Stimulated activated effector memory CD8-positive, alpha-beta T cell treated with anti-CD3 and anti-CD28 coated beads, Interleukin-12 subunit alpha, Interleukin-12 subunit beta, amount 100 ng/mL, for 72 hours (primary cell): Measurements from ENCODE around the gene INSIG2.

Source experiments
- ATAC-seq: fragments of 150-1000 bp; cut with Tn5 transposase; 2 replicates; pipeline ENCODE4 v1.10.0; 2021
- DNase-seq, 2 donors: peaks; one replicate each; pipeline ENCODE4 v3.0.0; 2021 to 2022; ENCODE audit warnings: low spot score in 2 of 2
- H3K27ac Mint-ChIP-seq: one replicate; pipeline ENCODE4 v1.8.0; 2022; ENCODE audit warnings: mild to moderate bottlenecking, mixed read lengths
- H3K36me3 Mint-ChIP-seq: one replicate; pipeline ENCODE4 v1.8.0; 2022; ENCODE audit warnings: mild to moderate bottlenecking, mixed read lengths
- H3K4me1 Mint-ChIP-seq: one replicate; pipeline ENCODE4 v1.8.0; 2022; ENCODE audit warnings: mixed read lengths
- H3K4me3 Mint-ChIP-seq: one replicate; pipeline ENCODE4 v1.8.0; 2022; ENCODE audit warnings: mild to moderate bottlenecking, mixed read lengths
- H3K9me3 Mint-ChIP-seq: one replicate; pipeline ENCODE4 v1.8.0; 2022; ENCODE audit warnings: mixed read lengths

INSIG2 gene

GRCh38 chr2:118124288-118124891, 36.1 kb downstream of the INSIG2 start:
- Mint-ChIP-seq H3K4me1 (no peaks in the 10 kb centered on the region), H3K36me3 (peaks cover 4% of the 10 kb centered on the region), H3K27ac (no peak overlapping the region), H3K4me3 (no peak overlapping the region), H3K9me3 (no peaks in the 10 kb centered on the region)
- no peak for ATAC-seq
- DNase-seq: no peak

DNA sequence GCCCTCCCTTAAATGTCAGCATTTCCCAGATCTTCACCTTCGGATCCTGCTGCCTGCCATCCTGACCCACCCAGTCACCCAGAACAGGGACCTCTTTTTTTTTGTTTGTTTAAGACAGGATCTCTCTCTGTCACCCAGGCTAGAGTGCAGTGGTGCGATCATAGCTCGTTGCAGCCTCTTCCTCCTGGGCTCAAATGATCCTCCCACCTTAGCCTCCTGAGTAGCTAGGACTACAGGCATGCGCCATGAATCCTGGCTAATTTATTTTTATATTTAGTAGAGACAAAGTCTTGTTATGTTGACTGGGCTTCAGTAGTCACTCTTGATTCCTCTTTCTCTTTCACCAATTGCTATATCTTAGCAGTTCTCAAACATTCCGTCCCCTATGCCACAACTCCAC, 39.0 kb downstream of the INSIG2 start:
- H3K36me3 Mint-ChIP-seq: no peaks in the 10 kb centered on the region
- ATAC-seq: no peak
- peak in 1 of 2 donors; percentile 26 for DNase-seq
- peak overlapping the region; percentile 38 for H3K27ac Mint-ChIP-seq
- H3K4me1 Mint-ChIP-seq: no peaks in the 10 kb centered on the region
- no peaks in the 10 kb centered on the region for H3K9me3 Mint-ChIP-seq
- H3K4me3 Mint-ChIP-seq: no peak overlapping the region

- DNase-seq (peak in 1 of 2 donors; percentile 10), ATAC-seq (no peak)
- Mint-ChIP-seq H3K4me1 (no peaks in the 10 kb centered on the region), H3K4me3 (no peak overlapping the region), H3K9me3 (no peaks in the 10 kb centered on the region), H3K27ac (no peak overlapping the region), H3K36me3 (no peaks in the 10 kb centered on the region)
Observed at GRCh38 chr2:118128826-118129225, 40.6 kb downstream of the INSIG2 start.

GRCh38 chr2:118130385-118130784, 42.1 kb downstream of the INSIG2 start:
- H3K4me1 Mint-ChIP-seq: no peaks in the 10 kb centered on the region
- H3K4me3 Mint-ChIP-seq: no peak overlapping the region
- H3K27ac Mint-ChIP-seq: no peak overlapping the region
- ATAC-seq (no peak), DNase-seq (no peak)
- no peaks in the 10 kb centered on the region for H3K36me3 Mint-ChIP-seq
- no peaks in the 10 kb centered on the region for H3K9me3 Mint-ChIP-seq

GRCh38 chr2:118131771-118132170, 43.5 kb downstream of the INSIG2 start:
- DNase-seq (peak in 1 of 2 donors; percentile 12), ATAC-seq (no peak)
- H3K4me3 Mint-ChIP-seq: no peak overlapping the region
- H3K9me3 Mint-ChIP-seq: peaks cover 4% of the 10 kb centered on the region
- no peaks in the 10 kb centered on the region for H3K36me3 Mint-ChIP-seq
- no peak overlapping the region for H3K27ac Mint-ChIP-seq
- no peaks in the 10 kb centered on the region for H3K4me1 Mint-ChIP-seq

GRCh38 chr2:118133916-118134315, 45.6 kb downstream of the INSIG2 start:
- no peak overlapping the region for H3K4me3 Mint-ChIP-seq
- no peaks in the 10 kb centered on the region for H3K36me3 Mint-ChIP-seq
- no peak for DNase-seq
- ATAC-seq: peak; percentile 27
- H3K9me3 Mint-ChIP-seq: peaks cover 4% of the 10 kb centered on the region
- H3K27ac Mint-ChIP-seq: no peak overlapping the region
- no peaks in the 10 kb centered on the region for H3K4me1 Mint-ChIP-seq

- Mint-ChIP-seq H3K4me1 (no peaks in the 10 kb centered on the region), H3K4me3 (no peak overlapping the region), H3K36me3 (no peaks in the 10 kb centered on the region), H3K9me3 (peaks cover 4% of the 10 kb centered on the region), H3K27ac (no peak overlapping the region)
- peak in 1 of 2 donors; percentile 23 for DNase-seq
- ATAC-seq: no peak
Observed at GRCh38 chr2:118134650-118135049, 46.4 kb downstream of the INSIG2 start.

DNA sequence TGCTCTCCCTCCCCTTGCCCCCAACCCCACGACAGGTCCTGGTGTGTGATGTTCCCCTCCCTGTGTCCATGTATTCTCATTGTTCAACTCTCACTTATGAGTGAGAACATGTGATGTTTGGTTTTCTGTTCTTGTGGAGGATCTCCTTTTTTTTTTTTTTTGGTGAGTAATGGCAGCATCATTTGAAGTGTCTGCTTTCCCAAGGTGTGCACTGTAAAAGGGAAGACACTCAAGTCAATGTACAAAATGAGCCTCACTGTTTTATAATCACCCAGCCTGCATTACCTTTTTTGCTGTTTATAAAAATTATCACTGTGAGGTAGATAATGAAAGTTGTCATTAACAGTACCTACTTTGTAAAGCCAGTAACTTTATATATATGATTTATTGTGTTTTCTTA, 56.9 kb downstream of the INSIG2 start:
- no peaks in the 10 kb centered on the region for H3K36me3 Mint-ChIP-seq
- H3K4me1 Mint-ChIP-seq: no peaks in the 10 kb centered on the region
- H3K9me3 Mint-ChIP-seq: no peaks in the 10 kb centered on the region
- no peak overlapping the region for H3K4me3 Mint-ChIP-seq
- no peak overlapping the region for H3K27ac Mint-ChIP-seq
- DNase-seq: no peak
- no peak for ATAC-seq

DNA sequence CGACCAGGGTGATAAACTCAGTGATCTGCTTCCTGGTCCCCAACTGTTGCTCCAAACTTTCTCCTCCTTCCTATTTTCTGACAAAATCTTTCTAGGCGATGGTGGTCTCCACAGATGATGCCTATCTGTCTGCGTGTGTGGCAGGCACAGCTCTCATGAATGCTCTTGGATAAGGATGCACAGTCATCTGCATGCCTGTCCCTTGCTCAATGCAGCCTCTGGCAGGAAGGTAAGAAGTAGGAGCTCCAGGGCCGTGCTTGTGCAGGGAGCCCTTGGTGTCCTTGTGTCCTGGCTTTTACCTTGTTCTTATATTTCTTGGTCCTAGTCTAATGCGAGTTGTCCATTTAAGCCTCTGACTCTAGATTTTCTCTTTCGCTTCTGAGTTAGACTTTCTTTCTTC, 57.5 kb downstream of the INSIG2 start:
- DNase-seq: peak in 1 of 2 donors; percentile 17
- no peak overlapping the region for H3K4me3 Mint-ChIP-seq

DNA sequence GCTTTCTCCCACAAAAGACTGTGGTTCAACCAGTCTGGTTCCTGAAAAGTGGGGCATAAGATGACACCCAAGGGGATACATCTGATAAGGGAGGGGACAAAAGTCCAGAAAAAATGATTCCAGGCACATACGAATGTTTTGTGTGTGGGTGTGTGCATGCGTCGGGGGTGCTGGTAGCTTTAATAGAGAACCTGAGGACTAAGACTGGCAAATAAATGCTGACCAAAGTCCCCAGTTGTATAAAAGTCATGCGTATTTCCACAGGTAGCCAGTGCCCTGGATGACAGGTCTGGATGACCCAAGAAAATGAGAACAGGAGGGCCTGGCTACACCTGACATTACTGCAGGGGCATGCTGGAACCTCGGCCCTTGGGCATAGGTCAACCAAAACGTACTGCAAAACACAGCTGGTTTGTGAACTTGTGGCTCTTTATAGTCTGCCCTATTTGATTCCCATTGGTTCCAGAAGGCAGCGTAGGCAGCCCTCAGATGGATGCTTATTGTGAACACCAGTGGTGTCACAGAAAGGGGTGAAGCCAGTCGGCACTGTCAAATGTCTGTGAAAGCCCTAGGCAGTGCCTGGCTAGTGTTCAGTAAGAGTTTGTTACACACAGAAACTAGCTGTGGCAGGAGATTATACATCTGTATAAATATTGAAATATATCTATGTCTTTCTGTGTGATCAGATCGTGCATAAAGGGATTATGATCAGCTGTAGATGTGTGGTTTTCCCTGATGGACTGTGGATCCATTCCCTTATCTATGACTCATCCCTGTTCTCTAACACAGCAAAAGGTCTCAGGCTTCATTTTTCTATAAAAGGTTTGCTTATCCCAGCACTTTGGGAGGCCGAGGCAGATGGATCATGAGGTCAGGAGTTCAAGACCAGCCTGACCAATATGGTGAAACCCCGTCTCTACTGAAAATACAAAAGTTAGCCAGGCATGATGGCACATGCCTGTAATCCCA, 58.3 kb downstream of the INSIG2 start:
- DNase-seq (peak in 1 of 2 donors; percentile 25), ATAC-seq (no peak)
- no peak overlapping the region for H3K4me3 Mint-ChIP-seq
- no peaks in the 10 kb centered on the region for H3K9me3 Mint-ChIP-seq
- H3K36me3 Mint-ChIP-seq: no peaks in the 10 kb centered on the region
- H3K4me1 Mint-ChIP-seq: no peaks in the 10 kb centered on the region
- no peak overlapping the region for H3K27ac Mint-ChIP-seq

More for the DNA sequence above, 57.5 kb downstream of the INSIG2 start:
- H3K36me3 Mint-ChIP-seq: no peaks in the 10 kb centered on the region
- H3K4me1 Mint-ChIP-seq: no peaks in the 10 kb centered on the region
- no peak for ATAC-seq
- no peak overlapping the region for H3K27ac Mint-ChIP-seq
- no peaks in the 10 kb centered on the region for H3K9me3 Mint-ChIP-seq

- H3K36me3 Mint-ChIP-seq: no peaks in the 10 kb centered on the region
- no peak overlapping the region for H3K27ac Mint-ChIP-seq
- ATAC-seq (peak; percentile 84), DNase-seq (no peak)
- no peaks in the 10 kb centered on the region for H3K9me3 Mint-ChIP-seq
- no peak overlapping the region for H3K4me3 Mint-ChIP-seq
- H3K4me1 Mint-ChIP-seq: no peaks in the 10 kb centered on the region
Observed at GRCh38 chr2:118148133-118148532, 59.9 kb downstream of the INSIG2 start.

- H3K4me3 Mint-ChIP-seq: no peak overlapping the region
Observed at GRCh38 chr2:118148809-118149208, 60.5 kb downstream of the INSIG2 start.

GRCh38 chr2:118150294-118150693, 62.0 kb downstream of the INSIG2 start:
- ATAC-seq (no peak), DNase-seq (peak in 1 of 2 donors; percentile 12)
- H3K27ac Mint-ChIP-seq: no peak overlapping the region
- H3K4me3 Mint-ChIP-seq: no peak overlapping the region
- H3K9me3 Mint-ChIP-seq: no peaks in the 10 kb centered on the region
- H3K36me3 Mint-ChIP-seq: no peaks in the 10 kb centered on the region
- H3K4me1 Mint-ChIP-seq: no peaks in the 10 kb centered on the region

More at GRCh38 chr2:118148809-118149208, 60.5 kb downstream of the INSIG2 start:
- Mint-ChIP-seq H3K9me3 (no peaks in the 10 kb centered on the region), H3K36me3 (no peaks in the 10 kb centered on the region), H3K27ac (no peak overlapping the region), H3K4me1 (no peaks in the 10 kb centered on the region)
- no peak for ATAC-seq
- DNase-seq: no peak

GRCh38 chr2:118151831-118152230, 63.6 kb downstream of the INSIG2 start:
- no peak overlapping the region for H3K27ac Mint-ChIP-seq
- H3K9me3 Mint-ChIP-seq: peaks cover 7% of the 10 kb centered on the region
- DNase-seq (no peak), ATAC-seq (no peak)
- no peak overlapping the region for H3K4me3 Mint-ChIP-seq
- no peaks in the 10 kb centered on the region for H3K4me1 Mint-ChIP-seq
- H3K36me3 Mint-ChIP-seq: no peaks in the 10 kb centered on the region

GRCh38 chr2:118153433-118153832, 65.2 kb downstream of the INSIG2 start:
- DNase-seq: no peak
- ATAC-seq: no peak
- Mint-ChIP-seq H3K27ac (no peak overlapping the region), H3K4me1 (no peaks in the 10 kb centered on the region), H3K4me3 (no peak overlapping the region), H3K9me3 (peaks cover 12% of the 10 kb centered on the region), H3K36me3 (no peaks in the 10 kb centered on the region)

GRCh38 chr2:118154176-118154575, 65.9 kb downstream of the INSIG2 start:
- Mint-ChIP-seq H3K4me1 (no peaks in the 10 kb centered on the region), H3K27ac (no peak overlapping the region), H3K36me3 (no peaks in the 10 kb centered on the region), H3K4me3 (no peak overlapping the region), H3K9me3 (peaks cover 12% of the 10 kb centered on the region)
- ATAC-seq (no peak), DNase-seq (no peak)
